NCI-H69 (cell line): ENCODE data around the gene LRRC8E.

Experiments used
- DNase-seq: peaks from one replicate; lab custom pipeline; 2025; lab: John Stamatoyannopoulos, UW

The LRRC8E gene

GRCh38 chr19:7888145-7888825, at the start of gene LRRC8E:
Gene LRRC8E (plus strand): TSS chr19:7888510. CDS start chr19:7895604, 7,094 bp downstream.
- DNase-seq, result peak; percentile 73

GRCh38 chr19:7839476-7839875, 48.8 kb upstream of the LRRC8E start:
- DNase-seq, result no peak

GRCh38 chr19:7840629-7841028, 47.7 kb upstream of the LRRC8E start:
- DNase-seq, result no peak

- DNase-seq, result no peak
Measured at GRCh38 chr19:7841751-7842660, 46.3 kb upstream of the LRRC8E start.

- DNase-seq, result no peak
Measured at GRCh38 chr19:7842661-7843294, 45.5 kb upstream of the LRRC8E start.

- DNase-seq, result no peak
Measured at GRCh38 chr19:7843521-7843920, 44.8 kb upstream of the LRRC8E start.

GRCh38 chr19:7844405-7844804, 43.9 kb upstream of the LRRC8E start:
- no peak for DNase-seq

GRCh38 chr19:7844951-7845350, 43.4 kb upstream of the LRRC8E start:
- no peak for DNase-seq

GRCh38 chr19:7845390-7846154, 42.7 kb upstream of the LRRC8E start:
- no peak for DNase-seq

- no peak for DNase-seq
Measured at GRCh38 chr19:7846155-7846646, 42.1 kb upstream of the LRRC8E start.

GRCh38 chr19:7847664-7848063, 40.6 kb upstream of the LRRC8E start:
- no peak for DNase-seq

GRCh38 chr19:7848779-7849457, 39.4 kb upstream of the LRRC8E start:
- DNase-seq, result no peak

- no peak for DNase-seq
Measured at GRCh38 chr19:7849631-7849999, 38.7 kb upstream of the LRRC8E start.

GRCh38 chr19:7850000-7850813, 38.1 kb upstream of the LRRC8E start:
- DNase-seq, result no peak

- DNase-seq, result no peak
Measured at GRCh38 chr19:7850945-7851622, 37.2 kb upstream of the LRRC8E start.

GRCh38 chr19:7851623-7852500, 36.4 kb upstream of the LRRC8E start:
- no peak for DNase-seq

- DNase-seq, result peak; percentile 96
Measured at GRCh38 chr19:7852851-7853769, 35.2 kb upstream of the LRRC8E start.

- DNase-seq, result no peak
Measured at GRCh38 chr19:7853770-7854128, 34.6 kb upstream of the LRRC8E start.
